OCI-LY7 (cell line): ENCODE results near the gene APCDD1.

ENCODE experiments used
- CTCF ChIP-seq: fragments of 200-600 bp; sonication (generic); conservative IDR thresholded peaks from 2 replicates; pipeline ENCODE4 v1.5.1; 2014; ENCODE audit warnings: mild to moderate bottlenecking, antibody characterized with exemption, low read length, moderate library complexity, mixed read lengths
- EZH2phosphoT487 ChIP-seq: fragments of 200-600 bp; sonication (generic); IDR thresholded peaks from 2 replicates; pipeline ENCODE4 v1.6.1; 2018; ENCODE audit warnings: low read depth, borderline replicate concordance, mild to moderate bottlenecking, mixed run types, antibody characterized with exemption, low read length, moderate library complexity, mixed read lengths

GRCh38 chr18:10443001-10443400 lies 11.4 kb upstream of the APCDD1 start:
- TF ChIP-seq CTCF (no peak), EZH2phosphoT487 (no peak)
